Endodermal cell (in vitro differentiated cells): Measurements from ENCODE around the gene ABRACL. TPM values are rescaled to one million over a fixed set of nuclear protein-coding genes. Genes with fewer than 3 reads are reported as not detected.

Experiments used
- DNase-seq: peaks from one replicate; pipeline ENCODE4 v3.0.0-alpha.2; 2017
- H3K27ac ChIP-seq: 2 replicates; pipeline ENCODE4 v1.5.1; 2013; ENCODE audit warnings: mild to moderate bottlenecking, low read depth, low read length, moderate library complexity
- H3K27me3 ChIP-seq: 2 replicates; pipeline ENCODE4 v1.6.1; 2013; ENCODE audit warnings: mild to moderate bottlenecking, low read length, moderate library complexity; ENCODE audit not compliant: insufficient read depth, control insufficient read depth, poor library complexity, severe bottlenecking
- H3K36me3 ChIP-seq: 2 replicates; pipeline ENCODE4 v1.7.0; 2013; ENCODE audit warnings: mild to moderate bottlenecking, low read length, moderate library complexity; ENCODE audit not compliant: control insufficient read depth, insufficient read depth
- H3K4me1 ChIP-seq: one replicate; pipeline ENCODE4 v1.7.0; 2013; ENCODE audit warnings: low read length; ENCODE audit not compliant: control insufficient read depth, insufficient read depth
- H3K4me3 ChIP-seq: 2 replicates; pipeline ENCODE4 v1.5.1; 2013; ENCODE audit warnings: mild to moderate bottlenecking, low read length, moderate library complexity
- H3K9ac ChIP-seq: 2 replicates; pipeline ENCODE4 v1.6.1; 2013; ENCODE audit warnings: mild to moderate bottlenecking, low read length, moderate library complexity; ENCODE audit not compliant: poor library complexity, severe bottlenecking; ENCODE audit errors: extremely low read depth
- H3K9me3 ChIP-seq: 2 replicates; pipeline ENCODE4 v1.6.1; 2013; ENCODE audit warnings: mild to moderate bottlenecking, low read length, moderate library complexity; ENCODE audit not compliant: control insufficient read depth
- H3K27ac Mint-ChIP-seq: 2 replicates; pipeline ENCODE4 v1.8.0; 2020; ENCODE audit warnings: mixed read lengths
- H3K27me3 Mint-ChIP-seq: 2 replicates; pipeline ENCODE4 v1.8.0; 2021; ENCODE audit warnings: mild to moderate bottlenecking, mixed read lengths; ENCODE audit not compliant: insufficient read depth
- H3K36me3 Mint-ChIP-seq: 2 replicates; pipeline ENCODE4 v1.8.0; 2020; ENCODE audit warnings: low read depth, mixed read lengths
- H3K4me1 Mint-ChIP-seq: 2 replicates; pipeline ENCODE4 v1.8.0; 2020; ENCODE audit warnings: mixed read lengths
- H3K4me3 Mint-ChIP-seq: 2 replicates; pipeline ENCODE4 v1.8.0; 2020; ENCODE audit warnings: mild to moderate bottlenecking, moderate library complexity, mixed read lengths
- H3K9me3 Mint-ChIP-seq: 2 replicates; pipeline ENCODE4 v1.8.0; 2020; ENCODE audit warnings: mild to moderate bottlenecking, mixed read lengths
- CTCF ChIP-seq: fragments of 200-600 bp; sonication (generic); conservative IDR thresholded peaks from 2 replicates; pipeline ENCODE4 v1.5.0; 2021; ENCODE audit warnings: antibody characterized with exemption, mild to moderate bottlenecking
- WGBS, 2 experiments: methylation state at CpG; one replicate each; pipeline versions ENCODE4 v1.1.5 to v1.1.7; 2013; ENCODE audit warnings: missing lambda C conversion rate in 2 of 2, mixed read lengths in 1 of 2; ENCODE audit not compliant: insufficient coverage in 1 of 2, insufficient read length in 1 of 2; 5-methylcytosine and 5-hydroxymethylcytosine counted together
- total RNA-seq, 2 donors: library from RNA; stranded (reverse); fragmentation: NEBNext Ultra II Directional in 1 of 2; extraction: Animal tissue kit (Norgen Biotek cat#: 25700) in 1 of 2; gene quantifications; 2 replicates in 1 of 2; 3 replicates in 1 of 2; pipeline ENCODE4 v1.2.1, GENCODE V29; 2021

The ABRACL gene
- total RNA-seq, 2 donors from 2014 or later: 24.7 to 45.8 TPM

- Mint-ChIP-seq H3K27me3 (peaks cover 96% of the 10 kb centered on the region), H3K27ac (no peak overlapping the region), H3K4me1 (peaks cover 5% of the 10 kb centered on the region), H3K9me3 (no peaks in the 10 kb centered on the region), H3K4me3 (no peak overlapping the region), H3K36me3 (no peaks in the 10 kb centered on the region)
- Histone ChIP-seq H3K9ac (no peak overlapping the region), H3K4me1 (no peaks in the 10 kb centered on the region), H3K27me3 (peaks cover 94% of the 10 kb centered on the region), H3K9me3 (no peaks in the 10 kb centered on the region), H3K4me3 (no peak overlapping the region), H3K36me3 (no peaks in the 10 kb centered on the region), H3K27ac (no peak overlapping the region)
- 91 to 94% methylated on average over 8 to 9 of the region's 9 CpGs for WGBS, 2 experiments
- DNase-seq: no peak
- TF ChIP-seq CTCF: no peak
Observed at GRCh38 chr6:139008117-139008516, 20.4 kb upstream of the ABRACL start.

GRCh38 chr6:139010674-139011073 lies 17.9 kb upstream of the ABRACL start:
- H3K27me3 ChIP-seq: peaks cover 94% of the 10 kb centered on the region
- no peak overlapping the region for H3K4me3 ChIP-seq
- no peak overlapping the region for H3K9ac ChIP-seq
- H3K9me3 ChIP-seq: no peaks in the 10 kb centered on the region
- H3K27me3 Mint-ChIP-seq: peaks cover 96% of the 10 kb centered on the region
- peak; percentile 77 for DNase-seq
- no peak overlapping the region for H3K27ac ChIP-seq
- no peak overlapping the region for H3K27ac Mint-ChIP-seq
- no peaks in the 10 kb centered on the region for H3K9me3 Mint-ChIP-seq
- no peaks in the 10 kb centered on the region for H3K4me1 ChIP-seq
- H3K4me1 Mint-ChIP-seq: peaks cover 5% of the 10 kb centered on the region
- no peak overlapping the region for H3K4me3 Mint-ChIP-seq
- H3K36me3 ChIP-seq: no peaks in the 10 kb centered on the region
- TF ChIP-seq CTCF: peak; percentile 48
- H3K36me3 Mint-ChIP-seq: no peaks in the 10 kb centered on the region

- TF ChIP-seq CTCF: no peak
- Histone ChIP-seq H3K36me3 (no peaks in the 10 kb centered on the region), H3K9me3 (no peaks in the 10 kb centered on the region), H3K27ac (no peak overlapping the region), H3K9ac (no peak overlapping the region), H3K4me3 (no peak overlapping the region), H3K4me1 (no peaks in the 10 kb centered on the region), H3K27me3 (peaks cover 94% of the 10 kb centered on the region)
- H3K27ac Mint-ChIP-seq: no peak overlapping the region
- H3K4me3 Mint-ChIP-seq: no peak overlapping the region
- H3K9me3 Mint-ChIP-seq: no peaks in the 10 kb centered on the region
- H3K4me1 Mint-ChIP-seq: peaks cover 5% of the 10 kb centered on the region
- no peak for DNase-seq
- WGBS, 2 experiments: 80 to 100% methylated on average over 1 to 2 of the region's 3 CpGs
- no peaks in the 10 kb centered on the region for H3K36me3 Mint-ChIP-seq
- H3K27me3 Mint-ChIP-seq: peaks cover 96% of the 10 kb centered on the region
Observed at GRCh38 chr6:139011980-139012379, 16.6 kb upstream of the ABRACL start.
